B cell (primary cell): ENCODE data around the gene LIN7B. TPM values are rescaled to one million over a fixed set of nuclear protein-coding genes. Genes with fewer than 3 reads are reported as not detected.

ENCODE experiments used
- ATAC-seq: fragments of 200-7000 bp; cut with Tn5 transposase; one replicate; pipeline ENCODE4 v1.10.0; 2021; ENCODE audit warnings: low read depth, mild to moderate bottlenecking, moderate number of reproducible peaks, moderate library complexity
- CTCF ChIA-PET: fragments of 350-600 bp; sonication (Branson Sonifier 250); formaldehyde crosslinking; loops from one replicate; lab custom pipeline; 2021; ENCODE audit warnings: antibody characterized with exemption, inconsistent platforms; lab: Charles Lee
- POLR2A ChIA-PET: fragments of 350-600 bp; sonication (Branson Sonifier 250); formaldehyde crosslinking; loops from one replicate; lab custom pipeline; 2021; ENCODE audit warnings: antibody characterized with exemption; lab: Charles Lee
- DNase-seq: peaks from one replicate; pipeline ENCODE4 v3.0.0; 2013
- H2AFZ ChIP-seq: 2 replicates; pipeline ENCODE4 v1.6.1; 2012; ENCODE audit warnings: mild to moderate bottlenecking, low read depth, low read length; ENCODE audit not compliant: insufficient read depth, poor library complexity, severe bottlenecking
- H3K27ac ChIP-seq, 2 donors: 1 replicate in 1 of 2; 2 replicates in 1 of 2; pipeline ENCODE4 v1.5.1; 2012 to 2013; ENCODE audit warnings: low read length in 2 of 2, mild to moderate bottlenecking in 2 of 2, moderate library complexity in 1 of 2
- H3K27me3 ChIP-seq, 4 experiments: fragments of 200-600 bp in 1 of 4; sonication (generic) in 1 of 4; replicated peaks in 1 of 4; 1 replicate in 2 of 4; 2 replicates in 2 of 4; pipeline versions ENCODE4 v1.6.1 to v1.7.0; 2013 to 2016; ENCODE audit warnings: low read length in 3 of 4, mild to moderate bottlenecking in 2 of 4, mixed read lengths in 1 of 4, moderate library complexity in 1 of 4; ENCODE audit not compliant: insufficient read depth in 4 of 4, control insufficient read depth in 3 of 4; ENCODE audit errors: control extremely low read depth in 1 of 4
- H3K36me3 ChIP-seq, 2 experiments: replicated peaks in 1 of 2; 1 replicate in 1 of 2; 2 replicates in 1 of 2; pipeline versions ENCODE4 v1.6.1 to v1.7.1; 2013; ENCODE audit warnings: low read length in 1 of 2; ENCODE audit not compliant: insufficient read depth in 2 of 2, control insufficient read depth in 1 of 2; ENCODE audit errors: control extremely low read depth in 1 of 2, extremely low read depth in 1 of 2
- H3K4me1 ChIP-seq, 2 donors: fragments of 200-600 bp in 1 of 2; sonication (generic) in 1 of 2; 1 replicate in 1 of 2; 2 replicates in 1 of 2; pipeline versions ENCODE4 v1.5.1 to v1.6.1; 2013 to 2017; ENCODE audit warnings: low read length in 2 of 2; ENCODE audit not compliant: control insufficient read depth in 2 of 2, insufficient read depth in 2 of 2
- H3K4me2 ChIP-seq: replicated peaks from 2 replicates; pipeline ENCODE3; 2012; ENCODE audit warnings: mild to moderate bottlenecking, low read depth, low read length; ENCODE audit not compliant: poor library complexity, severe bottlenecking
- H3K4me3 ChIP-seq, 5 experiments: fragments of 200-600 bp in 1 of 5; sonication (generic) in 1 of 5; 1 replicate in 3 of 5; 2 replicates in 2 of 5; pipeline versions ENCODE4 v1.5.1 to v1.7.0; 2011 to 2016; ENCODE audit warnings: low read length in 4 of 5, mild to moderate bottlenecking in 4 of 5, low read depth in 2 of 5, control low read depth in 1 of 5, moderate library complexity in 1 of 5; ENCODE audit not compliant: insufficient read depth in 1 of 5; ENCODE audit errors: control extremely low read depth in 1 of 5, extremely low read depth in 1 of 5
- H3K79me2 ChIP-seq: fragments of 200-600 bp; sonication (generic); one replicate; pipeline ENCODE4 v1.6.0; 2016; ENCODE audit warnings: low read length; ENCODE audit not compliant: control insufficient read depth, insufficient read depth
- H3K9ac ChIP-seq: fragments of 200-600 bp; sonication (generic); 2 replicates; pipeline ENCODE4 v1.6.1; 2017; ENCODE audit warnings: mild to moderate bottlenecking, low read length, moderate library complexity
- H3K9me3 ChIP-seq, 3 donors: one replicate each; pipeline versions ENCODE4 v1.6.1 to v1.7.1; 2013; ENCODE audit warnings: low read length in 2 of 3; ENCODE audit not compliant: control insufficient read depth in 2 of 3, insufficient read depth in 1 of 3; ENCODE audit errors: control extremely low read depth in 1 of 3
- H4K20me1 ChIP-seq: 2 replicates; pipeline ENCODE4 v1.6.0; 2012; ENCODE audit warnings: mild to moderate bottlenecking, low read length; ENCODE audit not compliant: insufficient read depth, control insufficient read depth, poor library complexity, severe bottlenecking
- H3K27ac Mint-ChIP-seq: one replicate; pipeline ENCODE4 v1.8.0; 2021; ENCODE audit warnings: mixed read lengths
- H3K27me3 Mint-ChIP-seq: one replicate; pipeline ENCODE4 v1.8.0; 2021; ENCODE audit warnings: mixed read lengths
- H3K4me1 Mint-ChIP-seq: one replicate; pipeline ENCODE4 v1.8.0; 2021; ENCODE audit warnings: mixed read lengths
- H3K4me3 Mint-ChIP-seq: one replicate; pipeline ENCODE4 v1.8.0; 2021; ENCODE audit warnings: mixed read lengths
- H3K9me3 Mint-ChIP-seq: one replicate; pipeline ENCODE4 v1.8.0; 2022; ENCODE audit warnings: mixed read lengths; ENCODE audit not compliant: insufficient read depth
- CTCF ChIP-seq: fragments of 200-600 bp; IDR thresholded peaks from one replicate; pipeline ENCODE4 v1.8.0; 2022; ENCODE audit warnings: antibody characterized with exemption, mild to moderate bottlenecking
- EZH2 ChIP-seq: IDR thresholded peaks from 2 replicates; pipeline ENCODE4 v1.6.1; 2012; ENCODE audit warnings: borderline replicate concordance, low read depth, mild to moderate bottlenecking, moderate library complexity, low read length; ENCODE audit not compliant: insufficient read depth, poor library complexity, severe bottlenecking
- WGBS: methylation state at CpG from one replicate; pipeline ENCODE4 v1.1.5; 2013; ENCODE audit warnings: missing lambda C conversion rate; ENCODE audit not compliant: insufficient coverage; 5-methylcytosine and 5-hydroxymethylcytosine counted together
- intact Hi-C: fragments of 100-400 bp; cut with micrococcal nuclease; formaldehyde crosslinking; loops from one replicate; pipeline ENCODE4 v1.10.0; 2022
- polyA plus RNA-seq: library from polyadenylated mRNA; depleted of rRNA; stranded (reverse); fragments of >200 nt; gene quantifications from 2 replicates; pipeline ENCODE4 v1.2.3, GENCODE V29; 2012
- total RNA-seq, 2 donors: library from RNA; stranded (reverse); fragments of 120-200 nt in 1 of 2; gene quantifications; 1 replicate in 1 of 2; 2 replicates in 1 of 2; pipeline versions ENCODE4 v1.2.3 to v1.2.4, GENCODE V29; 2013 to 2022

Gene LIN7B
- total and polyA plus RNA-seq, 2 donors (not counting 1 experiment from before 2014, with no cell fraction given), result 7.4 to 12.4 TPM

GRCh38 chr19:49104229-49104864 is 9.8 kb upstream of the LIN7B start:
- CTCF ChIA-PET, result interaction anchor here (0.6 to 3.3 kb wide), 7 partner anchors 10 to 121 kb away, joined by 3 to 33 read pairs (median 6); partner anchors contain the start of gene LIN7B

More at GRCh38 chr19:49104229-49104864, 9.8 kb upstream of the LIN7B start:
- H3K4me1 ChIP-seq, result peaks cover 13 to 14% of the 10 kb centered on the region in 2 donors
- POLR2A ChIA-PET, result interaction anchor here (0.6 kb wide), 2 partner anchors 18 to 306 kb away, joined by 7 to 10 read pairs; no protein-coding TSS in a partner anchor
- peak overlapping the region in 1 of 2 donors; percentile 48 for H3K27ac ChIP-seq
- no peaks in the 10 kb centered on the region for H3K9me3 Mint-ChIP-seq
- WGBS, result 35% methylated on average over 22 of the region's 30 CpGs
- H3K27me3 Mint-ChIP-seq, result no peaks in the 10 kb centered on the region
- H3K9me3 ChIP-seq, result no peaks in the 10 kb centered on the region
- DNase-seq, result peak; percentile 32
- ATAC-seq, result peak; percentile 25
- intact Hi-C loops, result no loop called here
- H3K4me1 Mint-ChIP-seq, result peaks cover 8% of the 10 kb centered on the region
- H3K27ac Mint-ChIP-seq, result peak overlapping the region; percentile 67
- no peaks in the 10 kb centered on the region for H3K27me3 ChIP-seq
- H3K4me2 ChIP-seq, result peak overlapping the region; percentile 40
- H3K36me3 ChIP-seq, result peaks cover 0 to 78% of the 10 kb centered on the region in 2 experiments
- H3K4me3 Mint-ChIP-seq, result no peak overlapping the region
- no peak overlapping the region for H3K4me3 ChIP-seq
- H4K20me1 ChIP-seq, result peaks cover 77% of the 10 kb centered on the region
- H3K79me2 ChIP-seq, result peaks cover 16% of the 10 kb centered on the region
- H2AFZ ChIP-seq, result no peak overlapping the region
- H3K9ac ChIP-seq, result no peak overlapping the region
- TF ChIP-seq EZH2, result no peak
- TF ChIP-seq CTCF, result no peak
